ENCODE data around the gene AUTS2. TPM values are rescaled to one million over a fixed set of nuclear protein-coding genes. Genes with fewer than 3 reads are reported as not detected.

Gene AUTS2
- total and polyA plus RNA-seq, 10 donors = 6.1 to 54.8 (median 29.1) TPM

DNA sequence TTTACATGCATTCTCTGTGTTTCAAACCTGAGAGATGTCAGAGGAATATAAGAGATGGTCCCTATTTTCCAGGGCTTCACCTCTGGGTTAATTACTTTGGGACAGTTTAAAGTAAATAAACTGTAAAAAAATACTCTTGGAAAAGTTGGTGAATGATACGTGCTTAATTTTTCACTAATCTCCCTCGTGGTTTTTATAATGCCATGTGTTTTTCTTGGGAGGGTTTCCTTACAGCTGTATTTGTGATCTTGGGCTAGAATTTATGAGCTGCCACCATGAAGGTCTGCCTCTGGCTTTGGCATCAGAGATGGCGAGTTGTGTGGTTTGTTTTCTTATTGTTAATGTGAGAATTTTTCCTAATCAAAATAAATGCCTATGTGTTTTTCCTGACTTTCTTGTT, 322.5 kb downstream of the AUTS2 start:
- no peak for DNase-seq

DNA sequence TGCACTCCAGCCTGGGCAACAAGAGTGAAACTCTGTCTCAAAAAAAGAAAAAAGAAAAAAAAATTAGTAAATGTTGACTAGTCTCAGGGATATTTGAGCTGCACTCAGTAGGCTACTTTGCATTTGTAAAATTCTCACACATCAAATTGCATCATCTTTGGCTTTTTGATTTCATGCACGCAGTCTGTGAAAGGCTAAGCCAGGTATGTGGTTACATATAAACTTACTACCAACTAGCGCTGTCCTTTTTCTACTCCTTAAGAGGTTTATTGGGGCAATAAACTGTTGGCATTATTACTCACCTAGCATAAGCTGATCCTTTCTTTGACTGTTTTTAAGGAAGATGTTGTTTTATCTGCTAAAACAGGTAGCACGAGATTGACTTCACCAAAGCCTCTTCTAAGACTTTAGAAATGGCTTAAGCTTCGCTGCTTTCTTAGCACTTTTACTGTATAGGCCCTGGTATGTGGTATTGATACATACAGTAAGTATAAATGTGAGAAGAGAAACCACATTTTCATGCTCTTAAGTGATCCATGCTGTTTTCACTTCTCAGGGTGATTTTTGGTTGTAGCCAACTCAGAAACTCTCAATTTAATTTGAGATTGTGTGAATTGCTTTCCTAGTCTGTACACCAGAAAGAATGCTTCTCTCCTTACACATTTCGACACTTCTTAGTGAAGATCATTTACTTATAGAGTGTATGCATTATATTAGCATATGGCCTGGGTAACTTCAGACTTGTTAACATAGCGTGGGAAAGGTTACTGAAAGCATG, 323.9 kb downstream of the AUTS2 start:
- Histone ChIP-seq H3K4me3 (no peak overlapping the region), H3K4me1 (no peaks in the 10 kb centered on the region), H3K36me3 (no peaks in the 10 kb centered on the region), H3K27me3 (replicated peaks in 1 of 7) (no peaks in the 10 kb centered on the region), H3K27ac (no peak overlapping the region), H3K9me3 (peaks cover 0 to 12% (median 0%) of the 10 kb centered on the region in 8 donors)
- 85 to 95% (median 87%) methylated on average over 6 of the region's 6 CpGs for WGBS, 5 donors
- TF ChIP-seq, protein P1, sequence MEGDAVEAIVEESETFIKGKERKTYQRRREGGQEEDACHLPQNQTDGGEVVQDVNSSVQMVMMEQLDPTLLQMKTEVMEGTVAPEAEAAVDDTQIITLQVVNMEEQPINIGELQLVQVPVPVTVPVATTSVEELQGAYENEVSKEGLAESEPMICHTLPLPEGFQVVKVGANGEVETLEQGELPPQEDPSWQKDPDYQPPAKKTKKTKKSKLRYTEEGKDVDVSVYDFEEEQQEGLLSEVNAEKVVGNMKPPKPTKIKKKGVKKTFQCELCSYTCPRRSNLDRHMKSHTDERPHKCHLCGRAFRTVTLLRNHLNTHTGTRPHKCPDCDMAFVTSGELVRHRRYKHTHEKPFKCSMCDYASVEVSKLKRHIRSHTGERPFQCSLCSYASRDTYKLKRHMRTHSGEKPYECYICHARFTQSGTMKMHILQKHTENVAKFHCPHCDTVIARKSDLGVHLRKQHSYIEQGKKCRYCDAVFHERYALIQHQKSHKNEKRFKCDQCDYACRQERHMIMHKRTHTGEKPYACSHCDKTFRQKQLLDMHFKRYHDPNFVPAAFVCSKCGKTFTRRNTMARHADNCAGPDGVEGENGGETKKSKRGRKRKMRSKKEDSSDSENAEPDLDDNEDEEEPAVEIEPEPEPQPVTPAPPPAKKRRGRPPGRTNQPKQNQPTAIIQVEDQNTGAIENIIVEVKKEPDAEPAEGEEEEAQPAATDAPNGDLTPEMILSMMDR (IDR thresholded peaks at IDR 0.05 in 8 of 11, conservative IDR thresholded peaks at IDR 0.05 in 3 of 11) = no peak
- no peak for TF ChIP-seq POLR2A (IDR thresholded peaks at IDR 0.05)
- TF ChIP-seq POLR2AphosphoS5 (IDR thresholded peaks at IDR 0.05) = no peak
- no peak for DNase-seq
- intact Hi-C loops (cut with DNase I; ENCODE audit: low total_unique reads) = no loop called here

More for the DNA sequence above, 322.5 kb downstream of the AUTS2 start:
- H3K36me3 ChIP-seq = no peaks in the 10 kb centered on the region
- intact Hi-C loops (cut with DNase I; ENCODE audit: low total_unique reads) = no loop called here
- WGBS, 5 donors = 59 to 67% (median 61%) methylated on average over 3 of the region's 3 CpGs
- H3K9me3 ChIP-seq = peaks cover 0 to 12% (median 0%) of the 10 kb centered on the region in 8 donors
- no peak overlapping the region for H3K27ac ChIP-seq
- TF ChIP-seq POLR2AphosphoS5 (IDR thresholded peaks at IDR 0.05) (no peak), POLR2A (IDR thresholded peaks at IDR 0.05) (no peak)
- TF ChIP-seq, protein P1 (IDR thresholded peaks at IDR 0.05 in 8 of 11, conservative IDR thresholded peaks at IDR 0.05 in 3 of 11) = no peak
- no peaks in the 10 kb centered on the region for H3K4me1 ChIP-seq
- H3K4me3 ChIP-seq = no peak overlapping the region
- H3K27me3 ChIP-seq (replicated peaks in 1 of 7) = no peaks in the 10 kb centered on the region

DNA sequence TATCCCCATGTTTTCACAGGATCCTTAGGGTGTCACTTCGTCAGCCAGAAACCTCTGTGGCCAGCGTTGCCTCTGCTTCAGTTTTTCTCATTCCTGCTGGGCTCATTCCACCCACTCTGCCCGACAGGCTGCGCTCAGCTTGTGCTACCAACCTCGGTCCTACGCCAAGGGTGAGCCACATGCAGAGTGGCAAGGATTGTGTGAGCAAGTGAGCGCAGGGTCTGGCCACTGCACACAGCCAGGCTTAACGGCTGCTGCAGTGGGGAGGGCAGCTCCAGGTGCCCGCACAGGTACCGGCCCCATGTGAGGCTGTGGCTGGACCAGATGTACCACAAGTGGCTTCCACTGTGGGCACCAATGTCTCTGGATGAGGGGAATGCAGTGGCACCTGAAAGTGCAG, 329.2 kb downstream of the AUTS2 start:
- TF ChIP-seq POLR2AphosphoS5 (IDR thresholded peaks at IDR 0.05) = no peak
- TF ChIP-seq POLR2A (IDR thresholded peaks at IDR 0.05) = no peak
- TF ChIP-seq, protein P1 (IDR thresholded peaks at IDR 0.05 in 8 of 11, conservative IDR thresholded peaks at IDR 0.05 in 3 of 11) = no peak
- DNase-seq = no peak
- Histone ChIP-seq H3K36me3 (peaks cover 0 to 11% (median 0%) of the 10 kb centered on the region in 6 donors), H3K4me1 (no peaks in the 10 kb centered on the region), H3K27ac (no peak overlapping the region), H3K27me3 (replicated peaks in 1 of 7) (no peaks in the 10 kb centered on the region), H3K9me3 (peaks cover 0 to 22% (median 11%) of the 10 kb centered on the region in 8 donors), H3K4me3 (no peak overlapping the region)
- 90 to 96% (median 94%) methylated on average over 8 to 10 of the region's 10 CpGs for WGBS, 5 donors
- intact Hi-C loops (cut with DNase I; ENCODE audit: low total_unique reads) = no loop called here

DNA sequence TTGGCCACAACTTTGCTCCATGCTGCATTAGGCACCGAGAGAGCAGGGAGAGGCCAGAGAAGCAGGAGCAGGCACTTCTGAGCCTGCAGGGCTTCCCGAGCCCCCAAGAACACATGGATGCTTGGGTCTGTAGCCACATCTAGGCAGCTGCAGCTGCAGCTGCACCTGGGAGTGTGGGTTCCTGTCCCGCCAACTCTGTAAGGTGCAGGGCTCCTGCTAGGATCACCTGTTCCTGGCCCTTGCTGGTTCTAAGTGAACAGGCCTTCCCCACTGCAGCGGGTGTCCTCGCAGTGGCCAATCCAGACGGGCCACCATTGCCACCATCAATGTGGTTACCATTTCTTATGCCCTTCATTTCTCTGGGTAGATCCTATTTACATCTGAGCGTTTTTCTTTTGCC, 330.3 kb downstream of the AUTS2 start:
- intact Hi-C loops (cut with DNase I; ENCODE audit: low total_unique reads) = no loop called here

More for the DNA sequence above, 330.3 kb downstream of the AUTS2 start:
- Histone ChIP-seq H3K27ac (no peak overlapping the region), H3K9me3 (peaks cover 0 to 22% (median 11%) of the 10 kb centered on the region in 8 donors), H3K4me3 (no peak overlapping the region), H3K36me3 (peaks cover 0 to 11% (median 0%) of the 10 kb centered on the region in 6 donors), H3K27me3 (replicated peaks in 1 of 7) (no peaks in the 10 kb centered on the region), H3K4me1 (no peaks in the 10 kb centered on the region)
- TF ChIP-seq POLR2AphosphoS5 (IDR thresholded peaks at IDR 0.05) (no peak), POLR2A (IDR thresholded peaks at IDR 0.05) (no peak)
- TF ChIP-seq, protein P1 (IDR thresholded peaks at IDR 0.05 in 8 of 11, conservative IDR thresholded peaks at IDR 0.05 in 3 of 11) = no peak
- 84 to 93% (median 88%) methylated on average over 7 of the region's 7 CpGs for WGBS, 5 donors
- DNase-seq = no peak

All from spleen (tissue), 11 donors.